ENCODE measurements around the gene EME1. TPM values are rescaled to one million over a fixed set of nuclear protein-coding genes. Genes with fewer than 3 reads are reported as not detected.

EME1 gene
- total and polyA plus RNA-seq, 2 of the 8 experiments (the other 6 are each of a cell fraction or from before 2014, with no cell fraction given): 13.9 to 16.3 TPM

DNA sequence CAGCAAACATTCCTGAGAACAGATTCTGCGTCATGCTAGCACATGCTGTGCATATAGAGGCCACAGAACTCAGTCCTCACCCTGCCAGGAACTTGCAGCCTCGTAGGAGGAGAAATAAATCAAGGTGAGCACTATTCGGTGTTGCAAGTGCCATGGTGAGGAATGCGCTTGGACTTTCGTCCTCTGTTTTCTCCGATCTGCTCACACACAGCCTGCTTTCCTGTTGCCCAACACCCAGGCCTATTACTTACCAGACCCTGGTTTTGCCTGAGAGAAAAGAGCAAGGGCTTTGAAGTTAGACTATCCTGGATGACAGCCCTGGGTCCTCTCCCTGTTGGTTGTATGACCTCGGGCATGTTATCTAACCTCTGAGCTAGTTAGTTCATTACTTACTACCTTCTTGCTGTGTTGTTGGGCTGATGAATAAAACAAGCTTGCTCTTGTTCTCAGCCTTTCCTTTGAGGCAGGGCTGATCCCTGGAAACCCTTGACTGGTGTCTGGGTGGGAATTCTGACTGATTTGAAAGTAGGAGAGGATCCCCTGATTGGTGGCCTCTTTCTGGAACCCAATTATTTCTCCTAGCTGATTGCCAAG lies 55.9 kb downstream of the EME1 start (continued):
- TF ChIP-seq, protein P1, sequence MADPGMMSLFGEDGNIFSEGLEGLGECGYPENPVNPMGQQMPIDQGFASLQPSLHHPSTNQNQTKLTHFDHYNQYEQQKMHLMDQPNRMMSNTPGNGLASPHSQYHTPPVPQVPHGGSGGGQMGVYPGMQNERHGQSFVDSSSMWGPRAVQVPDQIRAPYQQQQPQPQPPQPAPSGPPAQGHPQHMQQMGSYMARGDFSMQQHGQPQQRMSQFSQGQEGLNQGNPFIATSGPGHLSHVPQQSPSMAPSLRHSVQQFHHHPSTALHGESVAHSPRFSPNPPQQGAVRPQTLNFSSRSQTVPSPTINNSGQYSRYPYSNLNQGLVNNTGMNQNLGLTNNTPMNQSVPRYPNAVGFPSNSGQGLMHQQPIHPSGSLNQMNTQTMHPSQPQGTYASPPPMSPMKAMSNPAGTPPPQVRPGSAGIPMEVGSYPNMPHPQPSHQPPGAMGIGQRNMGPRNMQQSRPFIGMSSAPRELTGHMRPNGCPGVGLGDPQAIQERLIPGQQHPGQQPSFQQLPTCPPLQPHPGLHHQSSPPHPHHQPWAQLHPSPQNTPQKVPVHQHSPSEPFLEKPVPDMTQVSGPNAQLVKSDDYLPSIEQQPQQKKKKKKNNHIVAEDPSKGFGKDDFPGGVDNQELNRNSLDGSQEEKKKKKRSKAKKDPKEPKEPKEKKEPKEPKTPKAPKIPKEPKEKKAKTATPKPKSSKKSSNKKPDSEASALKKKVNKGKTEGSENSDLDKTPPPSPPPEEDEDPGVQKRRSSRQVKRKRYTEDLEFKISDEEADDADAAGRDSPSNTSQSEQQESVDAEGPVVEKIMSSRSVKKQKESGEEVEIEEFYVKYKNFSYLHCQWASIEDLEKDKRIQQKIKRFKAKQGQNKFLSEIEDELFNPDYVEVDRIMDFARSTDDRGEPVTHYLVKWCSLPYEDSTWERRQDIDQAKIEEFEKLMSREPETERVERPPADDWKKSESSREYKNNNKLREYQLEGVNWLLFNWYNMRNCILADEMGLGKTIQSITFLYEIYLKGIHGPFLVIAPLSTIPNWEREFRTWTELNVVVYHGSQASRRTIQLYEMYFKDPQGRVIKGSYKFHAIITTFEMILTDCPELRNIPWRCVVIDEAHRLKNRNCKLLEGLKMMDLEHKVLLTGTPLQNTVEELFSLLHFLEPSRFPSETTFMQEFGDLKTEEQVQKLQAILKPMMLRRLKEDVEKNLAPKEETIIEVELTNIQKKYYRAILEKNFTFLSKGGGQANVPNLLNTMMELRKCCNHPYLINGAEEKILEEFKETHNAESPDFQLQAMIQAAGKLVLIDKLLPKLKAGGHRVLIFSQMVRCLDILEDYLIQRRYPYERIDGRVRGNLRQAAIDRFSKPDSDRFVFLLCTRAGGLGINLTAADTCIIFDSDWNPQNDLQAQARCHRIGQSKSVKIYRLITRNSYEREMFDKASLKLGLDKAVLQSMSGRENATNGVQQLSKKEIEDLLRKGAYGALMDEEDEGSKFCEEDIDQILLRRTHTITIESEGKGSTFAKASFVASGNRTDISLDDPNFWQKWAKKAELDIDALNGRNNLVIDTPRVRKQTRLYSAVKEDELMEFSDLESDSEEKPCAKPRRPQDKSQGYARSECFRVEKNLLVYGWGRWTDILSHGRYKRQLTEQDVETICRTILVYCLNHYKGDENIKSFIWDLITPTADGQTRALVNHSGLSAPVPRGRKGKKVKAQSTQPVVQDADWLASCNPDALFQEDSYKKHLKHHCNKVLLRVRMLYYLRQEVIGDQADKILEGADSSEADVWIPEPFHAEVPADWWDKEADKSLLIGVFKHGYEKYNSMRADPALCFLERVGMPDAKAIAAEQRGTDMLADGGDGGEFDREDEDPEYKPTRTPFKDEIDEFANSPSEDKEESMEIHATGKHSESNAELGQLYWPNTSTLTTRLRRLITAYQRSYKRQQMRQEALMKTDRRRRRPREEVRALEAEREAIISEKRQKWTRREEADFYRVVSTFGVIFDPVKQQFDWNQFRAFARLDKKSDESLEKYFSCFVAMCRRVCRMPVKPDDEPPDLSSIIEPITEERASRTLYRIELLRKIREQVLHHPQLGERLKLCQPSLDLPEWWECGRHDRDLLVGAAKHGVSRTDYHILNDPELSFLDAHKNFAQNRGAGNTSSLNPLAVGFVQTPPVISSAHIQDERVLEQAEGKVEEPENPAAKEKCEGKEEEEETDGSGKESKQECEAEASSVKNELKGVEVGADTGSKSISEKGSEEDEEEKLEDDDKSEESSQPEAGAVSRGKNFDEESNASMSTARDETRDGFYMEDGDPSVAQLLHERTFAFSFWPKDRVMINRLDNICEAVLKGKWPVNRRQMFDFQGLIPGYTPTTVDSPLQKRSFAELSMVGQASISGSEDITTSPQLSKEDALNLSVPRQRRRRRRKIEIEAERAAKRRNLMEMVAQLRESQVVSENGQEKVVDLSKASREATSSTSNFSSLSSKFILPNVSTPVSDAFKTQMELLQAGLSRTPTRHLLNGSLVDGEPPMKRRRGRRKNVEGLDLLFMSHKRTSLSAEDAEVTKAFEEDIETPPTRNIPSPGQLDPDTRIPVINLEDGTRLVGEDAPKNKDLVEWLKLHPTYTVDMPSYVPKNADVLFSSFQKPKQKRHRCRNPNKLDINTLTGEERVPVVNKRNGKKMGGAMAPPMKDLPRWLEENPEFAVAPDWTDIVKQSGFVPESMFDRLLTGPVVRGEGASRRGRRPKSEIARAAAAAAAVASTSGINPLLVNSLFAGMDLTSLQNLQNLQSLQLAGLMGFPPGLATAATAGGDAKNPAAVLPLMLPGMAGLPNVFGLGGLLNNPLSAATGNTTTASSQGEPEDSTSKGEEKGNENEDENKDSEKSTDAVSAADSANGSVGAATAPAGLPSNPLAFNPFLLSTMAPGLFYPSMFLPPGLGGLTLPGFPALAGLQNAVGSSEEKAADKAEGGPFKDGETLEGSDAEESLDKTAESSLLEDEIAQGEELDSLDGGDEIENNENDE (IDR thresholded peaks at IDR 0.05; ENCODE audit: insufficient replicate concordance, low read length): no peak
- TF ChIP-seq BCL11A (IDR thresholded peaks at IDR 0.05; ENCODE audit: low read depth in 2 of 2, low read length in 2 of 2) (no peak), SUZ12 (IDR thresholded peaks at IDR 0.05; ENCODE audit: low read length) (no peak), KDM1A (IDR thresholded peaks at IDR 0.05; ENCODE audit: borderline replicate concordance, low read length) (no peak), SRF (IDR thresholded peaks at IDR 0.05; ENCODE audit: low read depth, low read length) (no peak)
- TF ChIP-seq, protein P2, sequence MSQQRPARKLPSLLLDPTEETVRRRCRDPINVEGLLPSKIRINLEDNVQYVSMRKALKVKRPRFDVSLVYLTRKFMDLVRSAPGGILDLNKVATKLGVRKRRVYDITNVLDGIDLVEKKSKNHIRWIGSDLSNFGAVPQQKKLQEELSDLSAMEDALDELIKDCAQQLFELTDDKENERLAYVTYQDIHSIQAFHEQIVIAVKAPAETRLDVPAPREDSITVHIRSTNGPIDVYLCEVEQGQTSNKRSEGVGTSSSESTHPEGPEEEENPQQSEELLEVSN (IDR thresholded peaks at IDR 0.05): no peak

Data from H1 (cell line).